ENCODE data around the gene NPSR1.
"Not testable (repeated sequence)": the region's sequence is repeated elsewhere in the genome, so short reads cannot be mapped to it uniquely, and the experiment has no call there.

The NPSR1 gene

GRCh38 chr7:34838329-34838728 lies 180.3 kb downstream of the NPSR1 start:
- peak in 2 of 3 experiments; percentile 58 to 90 for DNase-seq

DNA sequence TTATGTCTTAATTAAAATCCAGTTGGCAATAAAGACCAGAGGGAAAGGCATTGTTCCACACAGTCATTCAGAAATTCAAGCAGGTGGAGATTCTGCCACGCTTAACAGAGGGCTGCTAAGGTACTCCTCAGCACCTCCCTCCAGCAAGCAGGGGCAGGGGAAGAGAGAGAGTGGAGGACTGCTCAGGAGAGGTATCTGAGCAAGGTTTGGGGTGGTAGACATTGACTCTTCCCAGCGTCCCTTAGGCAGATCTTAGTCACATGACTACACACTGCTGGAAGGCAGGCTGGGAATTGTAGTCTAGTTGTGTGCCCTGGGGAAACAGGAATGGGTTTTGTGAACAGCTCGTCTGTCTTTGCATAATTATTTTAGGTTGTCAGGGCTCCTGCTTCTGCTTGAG lies 181.6 kb downstream of the NPSR1 start:
- no peak for DNase-seq

- no peak for DNase-seq
Measured at GRCh38 chr7:34840176-34840785, 182.3 kb downstream of the NPSR1 start.

DNA sequence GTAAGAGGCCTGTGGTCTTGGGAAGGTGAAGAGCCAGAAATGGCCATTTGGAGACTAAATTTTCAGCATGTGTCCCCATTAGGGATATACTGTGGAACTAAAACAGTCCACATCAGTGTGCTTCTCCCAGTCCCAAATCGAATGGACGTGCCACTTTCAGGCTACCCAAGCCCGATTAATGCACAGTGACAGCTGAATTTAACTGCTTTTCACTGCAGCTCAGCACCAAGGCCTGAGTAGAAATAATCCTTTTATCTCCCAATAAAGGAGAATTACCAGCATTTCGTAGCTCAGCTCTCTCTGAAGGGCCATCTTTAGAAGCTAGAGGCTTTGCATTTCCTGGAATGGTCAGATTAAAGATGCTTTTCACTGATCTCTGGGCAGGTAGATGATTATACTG lies 183.3 kb downstream of the NPSR1 start:
- DNase-seq, result no peak

DNA sequence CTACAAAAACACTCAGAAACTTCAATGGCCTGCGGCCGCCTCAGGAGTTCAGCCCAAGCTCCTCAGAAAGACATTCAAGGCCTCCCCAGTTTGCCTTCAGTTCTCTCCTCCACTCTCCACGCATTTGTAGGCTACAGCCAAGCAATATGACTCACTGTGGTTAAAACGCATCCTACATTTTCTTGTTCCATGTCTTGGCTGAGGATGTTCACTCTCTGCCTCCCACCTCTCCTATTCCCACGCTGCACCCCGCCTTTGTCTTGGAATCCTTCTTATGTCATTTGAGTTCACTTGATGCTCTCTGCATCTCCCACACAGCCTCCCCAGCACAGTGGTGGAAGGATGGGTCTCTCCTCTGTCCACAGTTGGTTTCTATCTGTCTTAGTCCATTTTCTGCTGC lies 184.8 kb downstream of the NPSR1 start:
- DNase-seq, result no peak

GRCh38 chr7:34844406-34844805 lies 186.4 kb downstream of the NPSR1 start:
- no peak for DNase-seq

- DNase-seq, result no peak
Measured at GRCh38 chr7:34844936-34845665, 187.1 kb downstream of the NPSR1 start.

GRCh38 chr7:34845666-34846361 lies 187.8 kb downstream of the NPSR1 start:
- peak in 1 of 3 experiments; percentile 21 for DNase-seq

DNA sequence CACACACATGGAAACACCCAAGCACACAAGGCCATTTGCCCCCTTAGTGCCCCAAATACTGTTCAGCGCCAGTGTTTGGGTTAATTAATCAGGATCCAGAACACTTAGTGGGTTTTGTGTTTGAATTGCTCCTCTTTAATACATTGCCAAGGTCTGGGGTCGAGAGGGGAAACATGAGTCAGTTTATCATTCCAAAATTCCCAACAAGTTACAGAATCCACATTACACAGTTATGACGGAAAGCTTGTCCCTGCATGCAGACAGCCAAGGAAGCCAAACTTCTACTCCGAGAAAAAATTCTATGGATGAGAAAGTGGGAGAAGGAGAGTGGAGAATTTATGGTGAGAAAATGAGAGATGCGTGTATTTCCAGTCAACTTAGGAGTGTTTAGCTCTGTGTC lies 189.0 kb downstream of the NPSR1 start:
- no peak for DNase-seq

- no peak for DNase-seq
Measured at GRCh38 chr7:34848670-34849069, 190.7 kb downstream of the NPSR1 start.

- no peak for DNase-seq
Measured at GRCh38 chr7:34849163-34849960, 191.3 kb downstream of the NPSR1 start.

GRCh38 chr7:34849986-34850385 lies 192.0 kb downstream of the NPSR1 start:
- no peak for DNase-seq

DNA sequence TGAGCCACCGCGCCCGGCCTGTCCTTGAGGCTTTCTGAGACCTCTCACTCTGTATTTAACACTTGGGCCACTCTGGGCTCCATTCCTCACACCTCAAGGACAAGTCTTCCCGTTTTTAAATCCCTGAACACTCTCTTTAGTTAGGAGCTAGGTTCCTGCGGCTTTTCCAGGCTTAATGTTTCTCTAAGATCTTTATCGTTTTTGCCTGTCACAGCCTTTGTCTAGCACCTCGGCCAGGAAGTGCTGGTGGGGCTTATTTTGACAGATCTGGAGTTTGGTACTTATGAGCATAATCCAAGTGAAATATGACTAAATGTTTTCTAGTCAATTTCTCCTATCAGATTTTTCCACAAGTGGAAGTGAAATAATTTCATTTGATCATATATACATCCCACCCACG lies 192.7 kb downstream of the NPSR1 start:
- no peak for DNase-seq

DNA sequence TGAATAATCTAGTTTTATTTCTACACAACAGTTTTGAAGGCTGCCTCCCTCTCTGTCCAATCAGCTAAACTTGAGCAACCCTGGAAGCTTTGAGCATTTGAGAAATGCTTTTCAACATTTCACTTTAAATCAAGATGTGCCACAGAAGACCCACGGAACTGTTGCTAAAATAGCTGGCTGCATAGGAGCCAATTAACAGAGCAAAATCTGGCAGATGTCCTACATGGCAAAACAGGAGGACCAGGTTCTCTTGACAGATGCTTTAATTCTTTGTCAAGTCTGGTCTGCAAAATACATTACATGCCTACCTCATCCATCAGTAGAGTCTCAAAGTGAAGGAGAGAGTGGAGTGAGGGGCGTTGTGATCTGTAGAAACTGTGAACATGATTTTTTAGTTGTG lies 193.4 kb downstream of the NPSR1 start:
- DNase-seq, result no peak

DNA sequence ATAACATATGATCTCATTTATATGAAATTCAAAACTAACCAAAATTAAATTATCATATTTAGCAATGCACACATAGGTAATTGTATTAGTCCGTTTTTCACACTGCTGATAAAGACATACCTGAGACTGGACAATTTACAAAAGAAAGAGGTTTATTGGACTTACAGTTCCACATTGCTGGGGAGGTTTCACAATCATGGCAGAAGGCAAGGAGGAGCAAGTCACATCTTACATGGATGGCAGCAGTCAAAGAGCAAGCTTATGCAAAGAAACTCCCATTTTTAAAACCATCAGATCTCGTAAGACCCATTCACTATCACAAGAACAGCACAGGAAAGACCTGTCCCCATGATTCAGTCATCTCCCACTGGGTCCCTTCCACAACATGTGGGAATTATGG lies 200.4 kb downstream of the NPSR1 start:
- DNase-seq, result not testable (repeated sequence)

GRCh38 chr7:34859281-34859680 lies 201.3 kb downstream of the NPSR1 start:
- DNase-seq, result not testable (repeated sequence)

GRCh38 chr7:34866222-34866621 lies 208.2 kb downstream of the NPSR1 start:
- not testable (repeated sequence) for DNase-seq

GRCh38 chr7:34867341-34867740 lies 209.3 kb downstream of the NPSR1 start:
- DNase-seq, result not testable (repeated sequence)

- not testable (repeated sequence) for DNase-seq
Measured at GRCh38 chr7:34868602-34869001, 210.6 kb downstream of the NPSR1 start.

- no peak for DNase-seq
Measured at GRCh38 chr7:34869057-34869456, 211.0 kb downstream of the NPSR1 start.

GRCh38 chr7:34870041-34870440 lies 212.0 kb downstream of the NPSR1 start:
- not testable (repeated sequence) for DNase-seq

GRCh38 chr7:34874329-34874728 lies 216.3 kb downstream of the NPSR1 start:
- DNase-seq, result not testable (repeated sequence)

DNA sequence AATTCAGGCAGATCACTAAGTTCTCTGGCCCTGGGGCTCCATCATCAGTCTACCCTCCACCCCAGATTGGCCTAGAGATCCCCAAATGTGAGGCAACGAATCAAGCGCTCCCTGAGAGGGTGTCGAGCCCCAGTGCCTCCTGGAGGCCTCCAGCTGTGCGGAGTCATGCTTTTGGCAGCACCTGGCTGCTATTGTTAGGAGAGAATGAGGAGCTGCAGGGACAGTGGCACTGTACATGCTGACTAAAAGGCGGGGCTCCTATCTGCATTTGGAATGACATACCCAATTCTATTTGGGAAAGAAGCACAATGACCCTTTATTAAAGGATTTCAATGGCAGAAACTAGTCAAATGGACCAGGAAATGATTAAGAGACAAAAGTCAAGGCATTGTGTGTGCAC lies 217.5 kb downstream of the NPSR1 start:
- DNase-seq, result no peak

Data from NCI-H1417 (cell line).